Esophagus squamous epithelium (tissue), 4 donors: ENCODE results near the gene RNF17.

Source experiments
- CTCF ChIP-seq, 6 experiments: fragments of 450-650 bp in 4 of 6; fragments of 200-600 bp in 2 of 6; sonication (generic) in 2 of 6; IDR thresholded peaks; one replicate each; pipeline ENCODE4 v1.5.1; 2016 to 2019; ENCODE audit warnings: antibody characterized with exemption in 6 of 6, mild to moderate bottlenecking in 4 of 6, moderate library complexity in 4 of 6
- POLR2A ChIP-seq, 4 donors: fragments of 450-650 bp; IDR thresholded peaks; one replicate each; pipeline ENCODE4 v1.6.1; 2017; ENCODE audit warnings: antibody characterized with exemption in 4 of 4, mild to moderate bottlenecking in 4 of 4, moderate library complexity in 3 of 4

GRCh38 chr13:24718192-24718965 is 45.6 kb upstream of the RNF17 start:
- TF ChIP-seq CTCF (IDR thresholded peaks at IDR 0.05) (no peak), POLR2A (IDR thresholded peaks at IDR 0.05) (no peak)
